ENCODE measurements around the gene CAPN10.

GRCh38 chr2:240639566-240639965 lies 53.0 kb downstream of the CAPN10 start:
- TF ChIP-seq CTCF (IDR thresholded peaks at IDR 0.05) (no peak), POLR2A (IDR thresholded peaks at IDR 0.05) (no peak)

Data from ovary (tissue), 3 donors.